Sigmoid colon (tissue), 7 donors: ENCODE measurements around the gene CIART. TPM values are rescaled to one million over a fixed set of nuclear protein-coding genes. Genes with fewer than 3 reads are reported as not detected.

Source experiments
- DNase-seq: peaks from one replicate; pipeline ENCODE4 v3.0.0-alpha.2; 2019
- H3K27ac ChIP-seq, 4 donors: fragments of 200-600 bp; sonication (generic); one replicate each; pipeline ENCODE4 v1.5.1; 2016 to 2019; ENCODE audit warnings: mild to moderate bottlenecking in 1 of 4
- H3K27me3 ChIP-seq, 3 donors: fragments of 200-600 bp; sonication (generic); one replicate each; pipeline ENCODE4 v1.5.1; 2019; ENCODE audit warnings: mild to moderate bottlenecking in 1 of 3
- H3K36me3 ChIP-seq, 4 donors: fragments of 200-600 bp; sonication (generic); one replicate each; pipeline ENCODE4 v1.5.1; 2016 to 2019
- H3K4me1 ChIP-seq, 4 donors: fragments of 200-600 bp; sonication (generic); one replicate each; pipeline ENCODE4 v1.5.1; 2017 to 2019
- H3K4me3 ChIP-seq, 4 donors: fragments of 200-600 bp; sonication (generic); one replicate each; pipeline ENCODE4 v1.5.1; 2017 to 2019; ENCODE audit warnings: mild to moderate bottlenecking in 2 of 4, moderate library complexity in 1 of 4
- H3K9me3 ChIP-seq, 4 donors: fragments of 200-600 bp in 3 of 4; sonication (generic) in 3 of 4; one replicate each; pipeline versions ENCODE4 v1.5.1 to v1.6.1; 2013 to 2019
- CTCF ChIP-seq, 4 experiments: fragments of 450-650 bp in 3 of 4; fragments of 200-600 bp in 1 of 4; IDR thresholded peaks; one replicate each; pipeline ENCODE4 v1.5.1; 2016 to 2019; ENCODE audit warnings: antibody characterized with exemption in 4 of 4, mild to moderate bottlenecking in 3 of 4, moderate library complexity in 2 of 4
- EP300 ChIP-seq, 4 donors: sonication (generic); formaldehyde crosslinking; IDR thresholded peaks; one replicate each; pipeline ENCODE4 v1.6.1; 2017; ENCODE audit warnings: antibody characterized with exemption in 4 of 4
- POLR2A ChIP-seq, 2 donors: fragments of 450-650 bp; IDR thresholded peaks; one replicate each; pipeline ENCODE4 v1.6.1; 2016; ENCODE audit warnings: antibody characterized with exemption in 2 of 2, mild to moderate bottlenecking in 2 of 2, moderate library complexity in 2 of 2
- POLR2AphosphoS5 ChIP-seq, 4 donors: sonication (generic); formaldehyde crosslinking; IDR thresholded peaks; one replicate each; pipeline ENCODE4 v1.6.1; 2017; ENCODE audit warnings: antibody characterized with exemption in 4 of 4
- WGBS, 2 donors: extraction: QIAGEN DNeasy Blood & Tissue Kit; methylation state at CpG; one replicate each; pipeline ENCODE4 v1.1.7; 2013; 5-methylcytosine and 5-hydroxymethylcytosine counted together
- intact Hi-C: fragments of 100-400 bp; cut with DNase I; formaldehyde crosslinking; loops from one replicate; pipeline ENCODE4 v1.15.1; 2023
- polyA plus RNA-seq, 3 donors: library from polyadenylated mRNA; stranded (reverse); fragments of 200-250 nt; gene quantifications; one replicate each; pipeline ENCODE4 v1.2.3, GENCODE V29; 2013
- total RNA-seq, 4 donors: library from RNA; depleted of rRNA; stranded (reverse); fragments of >200 nt; gene quantifications; one replicate each; pipeline ENCODE4 v1.1.0, GENCODE V29; 2016
- donor health status: healthy with polysubstance abuse.
- donor health status: Bipolar disorder and iron deficiency.
- donor health status: healthy.

CIART gene
- total and polyA plus RNA-seq, 7 donors: 2.5 to 15.3 (median 11.9) TPM; not detected in 1

DNA sequence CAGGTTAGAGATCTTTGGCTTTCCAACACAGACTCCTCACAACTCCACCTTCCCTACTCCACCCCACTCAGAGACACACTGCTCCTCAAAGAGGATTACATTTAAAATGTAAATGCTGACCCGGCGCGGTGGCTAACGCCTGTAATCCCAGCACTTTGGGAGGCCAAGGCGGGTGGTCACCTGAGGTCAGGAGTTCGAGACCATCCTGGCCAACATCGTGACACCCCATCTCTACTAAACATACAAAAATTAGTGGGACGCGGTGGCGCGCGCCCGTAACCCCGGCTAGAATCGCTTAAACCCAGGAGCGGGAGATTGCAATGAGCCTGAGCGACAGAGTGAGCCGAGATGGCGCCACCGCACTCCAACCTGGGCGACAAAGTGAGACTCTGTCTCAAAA, 44.6 kb upstream of the CIART start:
- H3K4me3 ChIP-seq: no peak overlapping the region
- WGBS, 2 donors: 97% methylated on average over 21 of the region's 21 CpGs
- intact Hi-C loops: no loop called here
- no peak overlapping the region for H3K27ac ChIP-seq
- TF ChIP-seq POLR2AphosphoS5 (IDR thresholded peaks at IDR 0.05): no peak
- TF ChIP-seq CTCF (IDR thresholded peaks at IDR 0.05): no peak
- TF ChIP-seq EP300 (IDR thresholded peaks at IDR 0.05): no peak
- TF ChIP-seq POLR2A (IDR thresholded peaks at IDR 0.05): no peak
- DNase-seq: peak; percentile 61
- no peaks in the 10 kb centered on the region for H3K9me3 ChIP-seq
- H3K4me1 ChIP-seq: peaks cover 0 to 19% (median 13%) of the 10 kb centered on the region in 4 donors
- H3K36me3 ChIP-seq: no peaks in the 10 kb centered on the region
- no peaks in the 10 kb centered on the region for H3K27me3 ChIP-seq

DNA sequence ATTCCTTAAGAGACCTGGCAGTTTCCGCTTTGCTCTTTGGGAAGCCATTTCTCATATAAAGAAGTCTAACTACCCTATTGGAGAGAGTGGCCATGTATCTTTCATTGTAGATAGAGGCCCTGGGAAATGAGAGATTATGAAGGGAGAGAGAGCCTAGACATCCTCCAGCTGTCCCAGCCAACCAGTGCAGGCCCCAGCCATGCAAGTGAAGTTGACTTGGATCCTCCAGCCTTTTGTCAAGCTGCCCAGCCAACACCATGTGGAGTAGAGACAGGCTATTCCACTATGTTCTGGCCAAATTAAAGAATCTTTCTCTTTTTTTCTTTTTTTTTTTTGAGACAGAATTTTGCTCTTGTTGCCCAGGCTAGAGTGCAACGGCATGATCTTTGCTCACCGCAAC, 39.4 kb upstream of the CIART start:
- Histone ChIP-seq H3K36me3 (no peaks in the 10 kb centered on the region), H3K4me1 (no peaks in the 10 kb centered on the region), H3K9me3 (no peaks in the 10 kb centered on the region), H3K27ac (no peak overlapping the region), H3K4me3 (no peak overlapping the region), H3K27me3 (no peaks in the 10 kb centered on the region)
- 91 to 95% methylated on average over 3 of the region's 3 CpGs for WGBS, 2 donors
- peak; percentile 78 for DNase-seq
- intact Hi-C loops: loop anchor here (10.0 kb wide), 1 partner anchor 292 kb away; no protein-coding TSS in a partner anchor
- TF ChIP-seq EP300 (IDR thresholded peaks at IDR 0.05) (no peak), CTCF (IDR thresholded peaks at IDR 0.05) (no peak), POLR2A (IDR thresholded peaks at IDR 0.05) (no peak), POLR2AphosphoS5 (IDR thresholded peaks at IDR 0.05) (no peak)

- Histone ChIP-seq H3K4me3 (no peak overlapping the region), H3K27ac (no peak overlapping the region), H3K27me3 (no peaks in the 10 kb centered on the region), H3K9me3 (no peaks in the 10 kb centered on the region), H3K4me1 (no peaks in the 10 kb centered on the region), H3K36me3 (no peaks in the 10 kb centered on the region)
- 81 to 90% methylated on average over 2 of the region's 2 CpGs for WGBS, 2 donors
- no peak for TF ChIP-seq EP300 (IDR thresholded peaks at IDR 0.05)
- TF ChIP-seq POLR2AphosphoS5 (IDR thresholded peaks at IDR 0.05): no peak
- no peak for DNase-seq
- intact Hi-C loops: loop anchor here (10.0 kb wide), 1 partner anchor 285 kb away; no protein-coding TSS in a partner anchor
Observed at GRCh38 chr1:150249936-150250335, 32.4 kb upstream of the CIART start.

DNA sequence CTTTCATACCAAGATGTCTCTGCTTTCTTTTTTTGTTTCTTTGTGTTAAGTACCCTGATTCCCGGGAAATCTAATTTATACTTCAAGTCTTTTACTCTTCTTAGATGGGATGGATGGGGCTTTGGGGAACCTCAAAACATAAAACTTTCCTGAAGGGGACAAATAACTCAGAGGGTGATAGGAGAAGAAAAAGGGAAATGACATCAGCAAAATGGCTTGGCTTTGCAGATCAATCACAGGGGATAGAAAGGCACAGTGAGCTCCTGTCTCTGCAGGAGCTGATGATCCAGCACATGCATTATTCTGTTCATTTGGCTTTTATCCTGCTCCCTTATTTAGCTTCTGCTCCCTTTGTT, 26.2 kb upstream of the CIART start:
- no peaks in the 10 kb centered on the region for H3K9me3 ChIP-seq
- H3K4me1 ChIP-seq: peaks cover 0 to 42% (median 14%) of the 10 kb centered on the region in 4 donors
- intact Hi-C loops: loop anchor here (1.0 to 5.0 kb wide), 2 partner anchors 25 to 66 kb away; partner anchors contain the start of gene PRPF3
- TF ChIP-seq POLR2AphosphoS5 (IDR thresholded peaks at IDR 0.05) (no peak), POLR2A (IDR thresholded peaks at IDR 0.05) (no peak), CTCF (IDR thresholded peaks at IDR 0.05) (no peak), EP300 (IDR thresholded peaks at IDR 0.05) (no peak)
- WGBS, 2 donors: 0 to 3% methylated on average over 1 of the region's 1 CpG
- DNase-seq: no peak
- peak overlapping the region in 2 of 4 donors; percentile 3 to 28 for H3K4me3 ChIP-seq
- H3K27ac ChIP-seq: peak overlapping the region; percentile 73 to 84 (median 78)
- peaks cover 0 to 14% (median 0%) of the 10 kb centered on the region in 3 donors for H3K27me3 ChIP-seq
- no peaks in the 10 kb centered on the region for H3K36me3 ChIP-seq

DNA sequence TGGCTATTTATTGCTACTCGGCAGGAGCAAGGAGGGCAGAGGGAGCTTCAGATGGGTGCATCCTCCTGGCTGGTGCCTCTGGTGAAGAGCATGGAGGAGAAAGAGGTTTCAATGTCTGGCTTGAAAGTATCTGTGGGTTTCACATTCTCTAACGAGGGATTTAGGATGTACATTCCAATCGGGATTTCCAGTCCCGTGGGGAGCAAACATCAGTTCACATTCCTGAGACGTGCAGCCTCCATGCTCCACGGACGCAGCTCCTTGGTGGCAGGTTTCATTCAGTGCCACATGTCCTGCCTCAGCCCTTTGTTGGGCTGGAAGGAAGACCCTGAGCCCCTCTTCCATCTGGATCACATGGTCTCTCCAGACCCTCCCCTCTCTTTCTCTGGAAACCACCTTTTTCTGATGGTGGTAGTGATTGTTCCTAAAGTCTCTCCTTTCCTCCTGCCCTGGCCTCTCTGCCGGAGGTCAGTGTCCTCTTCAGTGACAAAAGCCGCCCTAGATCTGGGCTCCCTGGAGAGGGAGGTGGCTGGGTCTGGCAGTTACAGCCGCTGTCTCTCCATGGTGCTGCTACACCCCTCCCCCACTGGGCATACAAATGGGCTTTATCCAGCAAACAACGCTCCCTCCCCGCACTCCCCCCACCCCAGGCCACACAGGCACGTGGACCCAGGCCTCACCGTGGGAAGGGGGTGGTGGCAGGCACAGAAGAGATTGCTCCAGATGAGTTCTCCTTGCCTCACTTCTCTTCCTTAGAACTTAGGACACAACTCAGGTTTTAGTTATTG, 25.6 kb upstream of the CIART start:
- TF ChIP-seq CTCF (IDR thresholded peaks at IDR 0.05) (no peak), EP300 (IDR thresholded peaks at IDR 0.05) (no peak), POLR2AphosphoS5 (IDR thresholded peaks at IDR 0.05) (no peak), POLR2A (IDR thresholded peaks at IDR 0.05) (no peak)
- Histone ChIP-seq H3K27me3 (peaks cover 0 to 14% (median 0%) of the 10 kb centered on the region in 3 donors), H3K27ac (peak overlapping the region; percentile 73 to 84 (median 78)), H3K9me3 (no peaks in the 10 kb centered on the region), H3K4me3 (peak overlapping the region in 1 of 4 donors; percentile 28), H3K4me1 (peaks cover 0 to 42% (median 14%) of the 10 kb centered on the region in 4 donors), H3K36me3 (no peaks in the 10 kb centered on the region)
- DNase-seq: peak; percentile 59
- WGBS, 2 donors: 31 to 57% methylated on average over 14 of the region's 14 CpGs
- intact Hi-C loops: loop anchor here (1.0 to 5.0 kb wide), 2 partner anchors 25 to 66 kb away; partner anchors contain the start of gene PRPF3
